K562 (cell line): Measurements from ENCODE around the gene RTN4. TPM values are rescaled to one million over a fixed set of nuclear protein-coding genes. Genes with fewer than 3 reads are reported as not detected.

Source experiments
- ATAC-seq: fragments of 200-7000 bp; cut with Tn5 transposase; 3 replicates; pipeline ENCODE4 v1.9.1; 2020; ENCODE audit warnings: moderate library complexity
- BruUV-seq: library from RNA; stranded (reverse); fragments of 400-500 nt; replicated peaks from 2 replicates; lab custom pipeline; 2021; lab: Mats Ljungman, UMichigan
- CTCF ChIA-PET: fragments of 300-600 bp; formaldehyde crosslinking; extraction: SDS; loops from one replicate; lab custom pipeline; 2021; ENCODE audit warnings: low intra/inter-chr PET ratio; lab: Yijun Ruan, JAX
- POLR2A ChIA-PET: fragments of 300-600, 350-650 bp; sonication (Branson Sonifier 250); formaldehyde crosslinking; extraction: SDS; loops from one replicate; lab custom pipeline; 2021; ENCODE audit warnings: antibody characterized with exemption, inconsistent platforms; lab: Yijun Ruan, JAX
- DNase-seq, 4 experiments: peaks; one replicate each; pipeline versions ENCODE4 v3.0.0 to v3.0.0-alpha.2; 2011 to 2018; ENCODE audit warnings: low spot score in 3 of 4, mixed read lengths in 3 of 4; ENCODE audit errors: extremely low read depth in 1 of 4
- FAIRE-seq: peaks from 2 replicates; lab custom pipeline; 2011; peaks lifted over from hg19 to GRCh38; lab: Jason Lieb, UNC
- H2AFZ ChIP-seq: 2 replicates; pipeline ENCODE4 v1.6.0; 2011; ENCODE audit warnings: low read depth, low read length, control low read depth, inconsistent platforms
- H3K27ac ChIP-seq: fragments of 200-600 bp; 3 replicates; pipeline ENCODE4 v1.8.0; 2011; ENCODE audit warnings: low read depth, mild to moderate bottlenecking, control low read depth, inconsistent platforms, low read length, moderate library complexity, mixed read lengths; ENCODE audit errors: extremely low read depth
- H3K27me3 ChIP-seq, 2 experiments: fragments of 300-600 bp in 1 of 2; 2 replicates in 1 of 2; 3 replicates in 1 of 2; pipeline versions ENCODE4 v1.6.0 to v1.8.0; 2011; ENCODE audit warnings: inconsistent platforms in 2 of 2, low read length in 2 of 2, mild to moderate bottlenecking in 1 of 2, mixed read lengths in 1 of 2, moderate library complexity in 1 of 2; ENCODE audit not compliant: control insufficient read depth in 2 of 2, insufficient read depth in 2 of 2
- H3K36me3 ChIP-seq: fragments of 300-600 bp; 3 replicates; pipeline ENCODE4 v1.8.0; 2011; ENCODE audit warnings: mild to moderate bottlenecking, low read length, inconsistent platforms; ENCODE audit not compliant: control insufficient read depth, insufficient read depth
- H3K4me1 ChIP-seq, 2 experiments: fragments of 200-600 bp in 1 of 2; replicated peaks in 1 of 2; 2 replicates in 1 of 2; 3 replicates in 1 of 2; pipeline versions ENCODE4 v1.5.1 to v1.8.0; 2011; ENCODE audit warnings: inconsistent platforms in 2 of 2, low read length in 2 of 2, mild to moderate bottlenecking in 1 of 2, mixed read lengths in 1 of 2, moderate library complexity in 1 of 2; ENCODE audit not compliant: control insufficient read depth in 2 of 2, insufficient read depth in 2 of 2
- H3K4me2 ChIP-seq: 2 replicates; pipeline ENCODE4 v1.6.1; 2011; ENCODE audit warnings: low read length, control low read depth, inconsistent platforms, mixed read lengths; ENCODE audit not compliant: insufficient read depth
- H3K4me3 ChIP-seq: fragments of 200-600 bp; sonication (generic), shearing (Covaris generic); 2 replicates; pipeline ENCODE4 v1.5.1; 2016; ENCODE audit warnings: control low read depth, inconsistent platforms
- H3K79me2 ChIP-seq: fragments of 200-600 bp; 3 replicates; pipeline ENCODE4 v1.8.0; 2011; ENCODE audit warnings: low read length, inconsistent platforms; ENCODE audit not compliant: control insufficient read depth, insufficient read depth
- H3K9ac ChIP-seq, 2 experiments: 2 replicates each; pipeline versions ENCODE4 v1.6.0 to v1.6.1; 2011; ENCODE audit warnings: low read depth in 2 of 2, low read length in 2 of 2, control low read depth in 1 of 2, inconsistent platforms in 1 of 2, mild to moderate bottlenecking in 1 of 2, mixed read lengths in 1 of 2; ENCODE audit not compliant: insufficient read depth in 1 of 2
- H3K9me1 ChIP-seq: one replicate; pipeline ENCODE4 v1.6.0; 2011; ENCODE audit warnings: inconsistent platforms, mild to moderate bottlenecking, low read length, moderate library complexity; ENCODE audit not compliant: control insufficient read depth, insufficient read depth
- H3K9me3 ChIP-seq: replicated peaks from 2 replicates; pipeline ENCODE4 v1.5.1; 2011; ENCODE audit warnings: low read depth, low read length, inconsistent platforms; ENCODE audit not compliant: control insufficient read depth, insufficient read depth
- H4K20me1 ChIP-seq: replicated peaks from 2 replicates; pipeline ENCODE4 v1.6.1; 2011; ENCODE audit warnings: low read length, inconsistent platforms, mixed read lengths; ENCODE audit not compliant: control insufficient read depth, insufficient read depth
- ARHGAP35 ChIP-seq: fragments of 450-650 bp; IDR thresholded peaks from 2 replicates; pipeline ENCODE4 v1.6.1; 2018; ENCODE audit not compliant: partially characterized antibody
- ILK ChIP-seq: fragments of 450-650 bp; IDR thresholded peaks from 2 replicates; pipeline ENCODE4 v1.6.1; 2016; ENCODE audit warnings: missing genetic modification characterization, low read depth, mild to moderate bottlenecking, missing compliant biosample characterization, moderate library complexity, borderline replicate concordance
- KDM4B ChIP-seq, 2 experiments: fragments of 450-650 bp in 1 of 2; sonication (generic) in 1 of 2; IDR thresholded peaks; 2 replicates each; pipeline ENCODE4 v1.6.1; 2016 to 2017; ENCODE audit warnings: borderline replicate concordance in 2 of 2, antibody characterized with exemption in 1 of 2, low read depth in 1 of 2, mild to moderate bottlenecking in 1 of 2
- KLF6 ChIP-seq: fragments of 250-450 bp; sonication (Bioruptor Pico); IDR thresholded peaks from 2 replicates; pipeline ENCODE4 v1.4.0; 2020; ENCODE audit warnings: mild to moderate bottlenecking, moderate library complexity, borderline replicate concordance
- MAFK ChIP-seq: IDR thresholded peaks from 2 replicates; pipeline ENCODE4 v1.6.1; 2011; ENCODE audit warnings: low read length, improper control_type of control experiment
- MIER1 ChIP-seq: fragments of 450-650 bp; IDR thresholded peaks from 2 replicates; pipeline ENCODE4 v1.6.1; 2016; ENCODE audit warnings: antibody characterized with exemption, mild to moderate bottlenecking, low read depth
- MTA3 ChIP-seq: fragments of 450-650 bp; formaldehyde crosslinking; IDR thresholded peaks from 2 replicates; pipeline ENCODE4 v1.6.1; 2017; ENCODE audit warnings: mild to moderate bottlenecking, borderline replicate concordance
- NFE2 ChIP-seq: IDR thresholded peaks from 2 replicates; pipeline ENCODE4 v1.6.1; 2014; ENCODE audit warnings: antibody characterized with exemption, low read depth
- NFIC ChIP-seq: fragments of 450-650 bp; IDR thresholded peaks from 2 replicates; pipeline ENCODE4 v1.6.1; 2017; ENCODE audit warnings: mild to moderate bottlenecking, inconsistent platforms
- RBM22 ChIP-seq: fragments of 200-400 bp; formaldehyde crosslinking; IDR thresholded peaks from 2 replicates; pipeline ENCODE4 v1.6.1; 2018; ENCODE audit warnings: low read length, low read depth; ENCODE audit not compliant: poor library complexity, severe bottlenecking
- RBM25 ChIP-seq: fragments of 200-400 bp; formaldehyde crosslinking; IDR thresholded peaks from 2 replicates; pipeline ENCODE4 v1.6.1; 2018; ENCODE audit warnings: low read length, low read depth, moderate library complexity; ENCODE audit not compliant: severe bottlenecking
- ZFP36 ChIP-seq: fragments of 150-350 bp; IDR thresholded peaks from 2 replicates; pipeline ENCODE4 v1.6.1; 2018; ENCODE audit warnings: low read length, low read depth; ENCODE audit not compliant: partially characterized antibody
- ZNF589 ChIP-seq: fragments of 200-800 bp; sonication (Bioruptor generic); IDR thresholded peaks from 2 replicates; pipeline ENCODE4 v1.6.1; 2016; ENCODE audit warnings: low read depth, missing genetic modification characterization, missing compliant biosample characterization
- ZNF609 ChIP-seq: sonication (generic); formaldehyde crosslinking; IDR thresholded peaks from 2 replicates; pipeline ENCODE4 v1.8.1; 2023; ENCODE audit warnings: missing genetic modification reagents, mild to moderate bottlenecking, borderline replicate concordance
- WGBS: fragments of 100-300 bp; shearing (Covaris generic); methylation state at CpG from one replicate; pipeline ENCODE4 v1.1.6; 2016; ENCODE audit warnings: low coverage, mixed read lengths; ENCODE audit not compliant: insufficient coverage; ENCODE audit errors: missing lambda C conversion rate; 5-methylcytosine and 5-hydroxymethylcytosine counted together
- in situ Hi-C: fragments of 300-500 bp; cut with MboI; formaldehyde crosslinking; loops from 4 replicates; pipeline ENCODE4 v1.15.0; 2018; ENCODE audit warnings: inconsistent platforms, mixed read lengths
- intact Hi-C: fragments of 100-400 bp; cut with micrococcal nuclease; formaldehyde crosslinking; loops from 2 replicates; pipeline ENCODE4 v1.14.2; 2022
- polyA plus RNA-seq, 8 experiments: library from polyadenylated mRNA; depleted of rRNA in 4 of 8; stranded (reverse) in 5 of 8; unstranded in 3 of 8; fragments of >200 nt; fragmentation: Nextera tagmentation in 2 of 8; fragmentation: Illumina TruSeq in 1 of 8; extraction: Ambion mirVana in 2 of 8; extraction: Trizol in 1 of 8; gene quantifications; 2 replicates each; pipeline versions ENCODE4 v1.2.1 to v1.2.3, GENCODE V29; 2011 to 2014; ENCODE audit warnings: inconsistent platforms in 1 of 8, missing spikeins in 1 of 8
- total RNA-seq, 7 experiments: library from RNA; depleted of rRNA in 6 of 7; stranded (reverse); fragments of >200 nt in 6 of 7; fragmentation: Illumina TruSeq in 2 of 7; extraction: Trizol in 2 of 7; gene quantifications; 2 replicates each; pipeline versions ENCODE4 v1.2.1 to v1.2.3, GENCODE V29; 2011 to 2021; ENCODE audit warnings: low replicate concordance in 1 of 7
- TF ChIP-seq, protein P1 (sequence below): fragments of 150-350 bp; IDR thresholded peaks from 2 replicates; pipeline ENCODE4 v1.6.1; 2014; ENCODE audit warnings: low read depth, mild to moderate bottlenecking, low read length, borderline replicate concordance

RTN4 gene
- total and polyA plus RNA-seq, 9 of the 15 experiments (the other 6 are each of a cell fraction or from before 2014, with no cell fraction given), result 73.0 to 248 (median 116) TPM

DNA sequence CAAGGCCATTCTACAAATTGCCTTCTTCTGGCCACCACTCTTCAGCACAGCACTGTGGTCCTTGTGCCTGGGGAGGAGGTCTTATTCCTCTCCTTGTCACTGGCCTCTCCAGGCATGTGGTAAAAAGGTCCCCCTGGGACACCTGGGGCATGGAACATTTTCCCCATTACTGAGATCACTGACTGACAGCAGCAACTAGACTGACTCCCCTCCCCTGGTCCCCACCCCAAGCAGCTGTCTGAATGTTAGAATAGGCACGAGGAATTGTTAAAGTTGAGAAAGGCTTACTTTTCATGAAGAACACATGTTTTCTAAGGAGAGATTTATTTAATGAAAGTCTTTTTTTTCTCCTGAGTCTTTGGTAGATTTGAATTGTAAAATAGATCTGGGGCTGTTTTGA is 39.5 kb upstream of the RTN4 start:
- WGBS, result 38% methylated on average over 1 of the region's 1 CpG
- no peak for TF ChIP-seq NFE2
- no peak for TF ChIP-seq RBM25
- no peak for TF ChIP-seq MAFK
- no peak for TF ChIP-seq ZNF589 (CRISPR knock-in tag)
- TF ChIP-seq ARHGAP35, result no peak
- no peak for TF ChIP-seq ZFP36
- TF ChIP-seq, protein P1, sequence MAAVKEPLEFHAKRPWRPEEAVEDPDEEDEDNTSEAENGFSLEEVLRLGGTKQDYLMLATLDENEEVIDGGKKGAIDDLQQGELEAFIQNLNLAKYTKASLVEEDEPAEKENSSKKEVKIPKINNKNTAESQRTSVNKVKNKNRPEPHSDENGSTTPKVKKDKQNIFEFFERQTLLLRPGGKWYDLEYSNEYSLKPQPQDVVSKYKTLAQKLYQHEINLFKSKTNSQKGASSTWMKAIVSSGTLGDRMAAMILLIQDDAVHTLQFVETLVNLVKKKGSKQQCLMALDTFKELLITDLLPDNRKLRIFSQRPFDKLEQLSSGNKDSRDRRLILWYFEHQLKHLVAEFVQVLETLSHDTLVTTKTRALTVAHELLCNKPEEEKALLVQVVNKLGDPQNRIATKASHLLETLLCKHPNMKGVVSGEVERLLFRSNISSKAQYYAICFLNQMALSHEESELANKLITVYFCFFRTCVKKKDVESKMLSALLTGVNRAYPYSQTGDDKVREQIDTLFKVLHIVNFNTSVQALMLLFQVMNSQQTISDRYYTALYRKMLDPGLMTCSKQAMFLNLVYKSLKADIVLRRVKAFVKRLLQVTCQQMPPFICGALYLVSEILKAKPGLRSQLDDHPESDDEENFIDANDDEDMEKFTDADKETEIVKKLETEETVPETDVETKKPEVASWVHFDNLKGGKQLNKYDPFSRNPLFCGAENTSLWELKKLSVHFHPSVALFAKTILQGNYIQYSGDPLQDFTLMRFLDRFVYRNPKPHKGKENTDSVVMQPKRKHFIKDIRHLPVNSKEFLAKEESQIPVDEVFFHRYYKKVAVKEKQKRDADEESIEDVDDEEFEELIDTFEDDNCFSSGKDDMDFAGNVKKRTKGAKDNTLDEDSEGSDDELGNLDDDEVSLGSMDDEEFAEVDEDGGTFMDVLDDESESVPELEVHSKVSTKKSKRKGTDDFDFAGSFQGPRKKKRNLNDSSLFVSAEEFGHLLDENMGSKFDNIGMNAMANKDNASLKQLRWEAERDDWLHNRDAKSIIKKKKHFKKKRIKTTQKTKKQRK, result no peak
- no peak for TF ChIP-seq RBM22
- TF ChIP-seq KLF6 (CRISPR knock-in tag), result no peak
- TF ChIP-seq ILK (tag), result no peak
- TF ChIP-seq MIER1, result no peak
- TF ChIP-seq MTA3, result no peak
- TF ChIP-seq ZNF609 (CRISPR knock-in tag), result no peak
- no peak for TF ChIP-seq NFIC
- TF ChIP-seq KDM4B (IDR thresholded peaks at IDR 0.05; ENCODE audit: borderline replicate concordance in 2 of 2, low read depth in 1 of 2), result no peak

More for the DNA sequence above, 39.5 kb upstream of the RTN4 start:
- intact Hi-C loops, result no loop called here
- no peaks in the 10 kb centered on the region for H3K36me3 ChIP-seq
- H3K9me3 ChIP-seq, result no peaks in the 10 kb centered on the region
- DNase-seq (no peak), ATAC-seq (no peak), FAIRE-seq (no peak)
- H3K27me3 ChIP-seq, result no peaks in the 10 kb centered on the region
- H4K20me1 ChIP-seq, result no peaks in the 10 kb centered on the region
- BruUV-seq, result no TSS peak
- H3K9me1 ChIP-seq, result no peaks in the 10 kb centered on the region
- no peak overlapping the region for H3K4me2 ChIP-seq
- CTCF ChIA-PET, result no interaction called here
- no peak overlapping the region for H3K9ac ChIP-seq
- peaks cover 3 to 33% of the 10 kb centered on the region in 2 experiments; a peak in 4 of 5 replicates for H3K4me1 ChIP-seq
- no peak overlapping the region for H3K4me3 ChIP-seq
- 0 out of 2 replicates have a peak overlapping the region, but pooled peaks have one; percentile 69 for H2AFZ ChIP-seq
- POLR2A ChIA-PET, result interaction anchor here (1.1 to 1.5 kb wide), 2 partner anchors 41 to 47 kb away, joined by 3 to 5 read pairs; no protein-coding TSS in a partner anchor
- in situ Hi-C loops, result no loop called here
- H3K79me2 ChIP-seq, result no peaks in the 10 kb centered on the region
- H3K27ac ChIP-seq, result no peak overlapping the region
